GM18858 (cell line): ENCODE results near the gene ARRB1.
"Not testable (repeated sequence)": the region's sequence is repeated elsewhere in the genome, so short reads cannot be mapped to it uniquely, and the experiment has no call there.

Experiments
- ATAC-seq: cut with Tn5 transposase; IDR thresholded peaks from one replicate; pipeline ENCODE4 v1.9.1; 2021; ENCODE audit not compliant: unreplicated experiment

Gene ARRB1

DNA sequence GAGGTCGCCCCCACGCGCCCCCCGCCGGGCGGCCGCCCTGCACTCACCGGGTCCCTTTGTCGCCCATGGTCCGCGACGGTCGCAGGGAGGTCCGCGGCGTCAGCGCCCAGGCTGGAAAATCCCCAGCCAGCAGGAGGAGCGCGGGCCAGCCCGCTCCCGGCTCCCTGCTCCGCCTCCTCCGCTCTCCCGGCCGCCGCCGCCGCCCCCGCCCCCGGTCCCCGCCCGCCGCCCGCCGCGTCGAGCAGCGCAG is at the start of gene ARRB1:
Gene ARRB1 (minus strand): TSS at position 121 of the 250 bp plus-strand sequence. CDS start 54 bp downstream, at position 67.
- ATAC-seq: no peak

DNA sequence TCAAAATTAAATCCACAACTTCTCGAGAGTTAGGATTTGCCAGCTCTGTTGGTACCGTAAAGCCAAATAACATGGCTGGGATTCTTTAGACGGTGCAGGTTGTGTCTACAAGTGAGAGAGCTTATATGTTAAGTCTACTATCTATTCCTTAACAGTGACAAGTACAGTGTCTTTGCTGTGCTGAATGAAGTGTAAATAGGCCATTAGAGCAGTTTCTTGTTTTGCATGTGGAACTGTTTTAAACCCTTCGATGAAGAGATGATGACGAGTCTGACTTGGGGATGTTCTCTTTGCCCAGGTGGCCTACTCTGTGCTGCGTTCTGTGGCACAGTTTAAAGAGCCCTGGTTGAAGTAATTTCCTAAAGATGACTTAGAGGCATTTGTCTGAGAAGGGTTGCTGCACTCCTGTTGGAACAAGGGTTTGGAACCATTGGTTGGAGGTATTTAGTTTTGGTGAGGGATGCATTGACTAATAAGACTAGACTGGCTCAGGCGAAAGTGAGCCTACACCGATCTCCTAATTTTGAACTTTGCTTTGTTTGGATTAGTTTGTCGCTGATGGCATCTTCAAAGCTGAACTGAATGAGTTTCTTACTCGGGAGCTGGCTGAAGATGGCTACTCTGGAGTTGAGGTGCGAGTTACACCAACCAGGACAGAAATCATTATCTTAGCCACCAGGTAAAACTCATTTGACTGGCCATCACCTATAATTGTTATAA is 48.8 kb upstream of the ARRB1 start:
- ATAC-seq: no peak

DNA sequence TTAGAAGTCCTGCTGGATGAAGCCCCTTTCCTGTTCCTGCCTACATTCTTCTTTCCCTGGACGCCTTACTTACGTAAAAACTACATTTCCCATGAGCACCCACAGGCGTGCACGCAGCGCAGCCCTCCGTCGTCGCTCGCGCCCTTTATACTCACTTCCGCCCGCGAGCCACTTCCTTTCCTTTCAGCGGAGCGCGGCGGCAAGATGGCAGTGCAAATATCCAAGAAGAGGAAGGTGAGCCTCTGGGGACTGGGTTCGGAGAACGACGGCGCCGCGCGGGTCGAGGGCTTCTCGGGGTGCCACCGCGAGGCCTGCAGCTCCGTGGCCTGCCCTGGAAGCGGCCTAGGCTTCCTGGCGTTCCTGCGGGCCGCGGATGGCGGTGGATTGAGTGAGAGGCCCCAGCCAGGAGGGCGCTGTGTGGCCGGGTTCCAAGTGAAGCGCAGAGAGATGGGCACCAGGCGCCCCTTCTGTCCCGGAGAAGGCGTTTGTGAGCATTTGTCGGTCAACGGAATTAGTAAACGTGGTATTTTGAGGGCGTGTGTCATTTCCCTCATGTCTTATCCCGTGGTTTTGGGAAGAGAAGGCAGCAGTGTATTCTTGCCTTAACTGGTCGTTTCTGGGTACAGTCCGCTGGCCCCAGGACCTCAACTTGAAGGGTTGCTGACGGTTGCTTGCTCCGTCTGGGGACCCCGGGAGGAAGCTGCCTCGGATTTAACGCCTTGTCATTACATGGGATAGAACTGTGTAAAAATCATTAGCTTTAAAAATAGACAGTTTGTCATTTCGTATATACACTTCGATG is 48.1 kb upstream of the ARRB1 start, which contains the start of gene RPS3:
Gene RPS3 (plus strand): TSS at position 175 of the 802 bp plus-strand sequence. CDS start 30 bp downstream, at position 205.
- ATAC-seq: peak; percentile 85

DNA sequence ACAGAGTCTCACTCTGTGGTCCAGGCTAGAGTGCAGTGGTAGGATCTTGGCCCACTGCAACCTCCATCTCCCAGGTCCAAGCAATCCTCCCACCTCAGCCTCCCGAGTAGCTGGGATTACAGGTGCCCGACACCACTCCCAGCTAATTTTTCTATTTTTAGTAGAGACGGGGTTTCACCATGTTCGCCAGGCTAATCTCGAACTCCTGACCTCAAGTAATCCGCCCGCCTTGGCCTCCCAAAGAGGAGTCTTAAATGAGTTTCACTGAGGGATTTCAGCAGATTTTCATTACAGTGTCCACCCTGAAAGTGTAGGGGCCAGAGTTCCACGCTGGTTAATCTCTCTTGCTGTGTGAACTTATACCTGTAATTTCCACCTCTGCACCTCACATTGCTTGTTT is 47.4 kb upstream of the ARRB1 start:
- peak; percentile 9 for ATAC-seq

DNA sequence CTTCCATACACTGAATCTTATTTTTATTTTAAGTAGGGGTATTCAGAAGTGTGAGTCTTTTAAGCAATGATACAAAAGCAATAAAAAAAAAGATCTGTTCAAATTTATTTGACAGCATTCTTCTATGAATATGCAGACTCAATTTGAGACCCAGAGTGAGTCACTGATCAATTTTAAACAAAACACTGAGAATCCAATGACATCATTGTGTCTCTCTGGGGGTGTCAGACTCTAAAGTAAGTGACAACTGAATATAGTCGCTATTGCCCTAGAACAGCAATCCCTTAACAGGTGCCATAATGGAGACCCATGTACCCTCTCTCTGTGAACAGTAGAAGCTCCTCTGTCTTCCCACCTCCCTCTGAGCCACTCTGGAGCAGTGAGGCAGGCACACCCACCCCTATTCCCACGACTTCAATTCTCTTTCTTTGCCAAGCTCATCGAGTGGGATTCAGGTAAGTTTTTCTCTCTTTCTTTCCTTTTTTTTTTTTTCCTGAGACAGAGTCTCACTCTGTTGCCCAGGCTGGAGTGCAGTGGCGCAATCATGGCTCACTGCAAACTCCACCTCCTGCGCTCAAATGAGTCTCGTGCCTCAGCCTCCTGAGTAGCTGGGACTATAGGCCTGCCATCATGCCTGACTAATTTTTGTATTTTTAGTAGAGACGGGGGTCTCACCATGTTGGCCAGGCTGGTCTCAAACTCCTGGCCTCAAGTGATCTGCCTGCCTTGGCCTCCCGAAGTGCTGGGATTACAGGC is 42.8 kb upstream of the ARRB1 start:
- ATAC-seq: no peak

DNA sequence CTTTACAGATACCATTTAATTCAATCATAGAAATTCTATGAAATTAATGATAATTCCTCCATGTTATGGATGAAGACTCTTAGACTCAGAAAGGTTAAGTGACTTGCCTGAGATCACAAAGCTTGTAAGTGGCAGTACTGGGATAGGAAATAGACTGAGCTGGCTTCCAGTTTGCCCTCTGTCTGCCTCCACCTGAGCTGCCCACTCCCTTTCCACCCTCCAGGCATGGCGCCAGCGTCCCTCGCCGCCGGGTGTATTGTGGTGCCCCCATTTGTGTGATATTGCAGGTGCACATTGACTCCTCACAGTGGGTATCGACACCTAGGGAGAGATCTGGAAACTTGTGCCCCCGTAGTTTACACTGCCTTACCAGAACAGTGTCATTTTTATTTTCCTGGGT is 38.5 kb upstream of the ARRB1 start:
- no peak for ATAC-seq

DNA sequence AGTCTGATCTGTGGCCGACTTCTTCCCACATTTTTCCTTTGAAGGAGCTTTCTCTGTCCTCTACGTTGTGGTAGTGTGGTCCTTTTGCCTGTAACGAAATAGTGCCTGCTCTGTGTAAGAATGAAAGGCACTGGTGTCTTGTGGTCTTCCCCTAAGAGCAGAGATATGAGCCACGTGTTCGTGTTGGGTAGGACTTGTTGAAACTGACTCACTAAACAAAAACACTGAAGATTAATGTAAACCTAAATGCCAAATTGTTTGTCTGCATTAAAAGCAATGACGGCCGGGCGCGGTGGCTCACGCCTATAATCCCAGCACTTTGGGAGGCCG is 37.8 kb upstream of the ARRB1 start:
- no peak for ATAC-seq

DNA sequence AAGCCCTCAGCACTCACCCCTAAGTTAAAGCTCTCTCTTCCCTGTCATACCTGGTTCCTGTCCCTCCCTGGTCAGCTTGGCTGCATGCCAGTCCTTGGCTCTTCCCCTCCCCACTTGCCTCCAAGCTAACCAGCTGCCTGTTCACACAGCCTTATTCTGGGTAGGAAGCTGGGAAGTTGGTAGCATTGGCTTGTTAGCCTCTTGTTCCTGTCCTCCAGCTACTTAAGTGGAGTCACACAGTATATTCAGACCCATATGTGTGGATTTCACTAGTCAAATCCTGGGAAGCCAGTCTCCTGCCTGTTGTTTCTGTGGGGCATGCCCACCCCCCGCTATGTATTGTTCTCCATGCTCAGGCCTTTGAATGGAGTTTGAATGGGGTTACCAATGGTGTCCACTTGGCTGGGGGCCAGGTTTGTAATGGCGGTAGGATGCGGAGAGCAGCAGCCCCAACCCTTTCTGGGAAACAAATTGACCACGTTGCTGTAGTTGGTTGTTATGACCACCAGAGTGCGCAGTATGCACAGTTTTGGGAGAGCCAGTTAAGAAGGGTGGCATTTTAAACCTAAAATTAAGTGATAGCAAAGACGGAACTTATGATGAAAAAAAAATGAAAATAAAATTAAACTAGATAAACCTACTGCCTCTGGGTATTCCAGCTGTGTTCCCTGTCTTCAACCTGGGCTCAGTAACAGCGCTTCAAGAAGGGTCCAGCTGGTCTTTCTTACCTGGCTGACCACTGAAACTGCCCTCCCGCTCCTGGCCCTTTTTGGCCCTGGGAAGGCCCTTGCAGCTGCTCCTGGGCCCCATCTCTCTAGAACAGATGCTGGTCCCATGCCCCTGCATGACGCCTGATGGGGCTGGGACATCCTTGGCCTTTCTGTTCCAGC is 37.2 kb upstream of the ARRB1 start:
- peak; percentile 46 for ATAC-seq

DNA sequence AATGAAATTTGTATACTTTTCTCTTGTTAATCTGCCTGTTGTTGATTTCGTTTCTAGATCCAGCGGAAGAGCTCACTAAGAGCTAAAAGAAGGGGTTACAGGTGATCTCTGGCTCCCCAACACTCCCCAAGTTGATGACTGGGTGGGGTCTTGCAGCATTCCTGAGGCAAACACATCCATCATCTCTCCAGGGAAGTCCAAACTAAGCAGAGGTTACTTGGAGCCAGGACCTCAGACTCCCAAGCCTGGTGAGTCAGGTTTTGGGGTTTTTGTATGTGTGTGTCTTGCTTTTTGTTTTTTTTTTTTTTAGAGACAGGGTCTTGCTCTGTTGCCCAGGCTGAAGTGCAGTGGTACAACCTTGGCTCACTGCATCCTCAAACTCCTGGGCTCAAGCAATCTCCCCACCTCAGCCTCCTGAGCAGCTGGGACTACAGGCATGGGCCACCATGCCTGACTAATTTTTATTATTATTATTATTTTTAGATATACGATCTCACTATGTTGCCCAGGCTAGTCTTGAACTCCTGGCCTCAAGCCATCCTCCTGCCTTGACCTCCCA is 36.4 kb upstream of the ARRB1 start:
- ATAC-seq: no peak

DNA sequence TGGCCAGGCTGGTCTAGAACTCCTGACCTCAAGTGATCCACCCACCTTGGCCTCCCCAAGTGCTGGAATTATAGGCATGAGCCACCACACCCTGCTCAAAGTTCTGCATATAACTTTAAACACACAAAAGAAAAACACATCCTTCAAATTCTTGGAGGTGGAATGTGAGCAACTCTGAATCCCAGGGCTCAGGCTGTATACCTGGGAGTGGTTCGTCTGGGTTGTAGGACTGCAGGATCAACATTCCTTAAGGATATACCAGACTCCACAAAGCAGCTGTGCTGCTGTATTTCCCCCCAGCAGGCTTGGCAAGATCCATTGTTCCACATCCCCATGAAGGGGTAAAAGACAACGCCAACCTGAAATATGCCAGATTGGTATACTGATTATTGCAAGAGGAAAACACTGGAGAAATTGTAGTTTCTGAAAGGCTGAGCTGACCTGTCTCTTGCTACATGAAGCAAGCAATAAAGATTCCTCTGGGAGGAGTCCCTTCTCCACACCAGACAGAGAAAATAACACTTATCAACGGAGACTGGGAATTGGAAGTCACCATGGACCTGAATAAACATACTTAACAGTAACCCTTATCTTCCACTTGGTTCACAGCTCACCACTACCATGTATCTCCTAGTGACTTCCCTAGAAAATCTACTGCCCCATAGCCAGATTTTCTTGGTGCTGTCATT is 35.6 kb upstream of the ARRB1 start:
- ATAC-seq: no peak

DNA sequence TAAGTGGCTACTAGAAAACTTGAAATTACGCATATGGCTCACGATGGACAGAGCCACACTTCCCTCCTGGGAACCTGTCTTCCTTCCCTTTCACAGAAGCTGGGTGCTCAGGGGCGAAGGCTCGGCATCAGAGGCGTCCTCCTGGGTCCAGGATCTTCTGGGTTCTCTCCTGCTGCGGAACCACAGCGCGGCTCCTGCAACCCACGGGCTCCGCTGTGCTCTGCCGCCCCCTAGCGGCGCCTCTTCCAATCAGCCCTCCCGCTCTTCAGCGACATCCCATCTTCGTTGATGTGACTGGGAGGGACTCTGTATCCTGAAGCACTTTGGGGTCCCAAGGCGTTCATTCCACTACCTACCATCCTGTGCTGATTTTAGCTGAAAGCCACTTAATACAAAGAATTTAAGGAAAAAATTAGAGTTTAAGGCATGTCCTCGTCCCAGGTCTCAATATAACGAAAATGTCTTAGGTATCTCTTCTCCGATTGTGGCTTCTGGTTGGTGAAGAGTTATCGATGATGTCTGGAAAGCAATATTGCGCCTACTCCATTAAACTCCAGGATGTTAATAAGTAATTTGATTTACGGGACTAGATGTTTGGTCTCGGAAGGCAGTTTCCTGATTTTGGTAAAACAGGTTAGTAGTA is 33.1 kb upstream of the ARRB1 start:
- no peak for ATAC-seq

DNA sequence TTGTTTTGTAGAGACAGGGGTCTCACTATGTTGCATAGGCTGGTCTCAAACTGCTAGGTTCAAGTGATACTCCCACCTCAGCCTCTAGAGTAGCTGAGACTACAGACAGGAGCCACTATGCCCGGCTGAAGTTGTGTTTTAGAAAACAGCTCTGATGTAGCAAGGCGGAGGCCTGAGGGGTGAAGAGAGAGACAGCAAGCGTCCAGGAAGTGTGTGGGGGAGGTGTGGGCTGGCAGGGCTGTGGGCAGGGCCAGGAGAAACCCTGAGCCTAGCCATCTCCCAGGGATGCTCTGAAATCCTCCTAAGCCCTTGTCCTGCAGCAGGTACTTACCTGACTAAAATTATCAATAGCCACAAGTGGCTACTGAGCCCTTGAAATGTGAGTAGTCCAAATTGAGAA is 31.8 kb upstream of the ARRB1 start:
- no peak for ATAC-seq

DNA sequence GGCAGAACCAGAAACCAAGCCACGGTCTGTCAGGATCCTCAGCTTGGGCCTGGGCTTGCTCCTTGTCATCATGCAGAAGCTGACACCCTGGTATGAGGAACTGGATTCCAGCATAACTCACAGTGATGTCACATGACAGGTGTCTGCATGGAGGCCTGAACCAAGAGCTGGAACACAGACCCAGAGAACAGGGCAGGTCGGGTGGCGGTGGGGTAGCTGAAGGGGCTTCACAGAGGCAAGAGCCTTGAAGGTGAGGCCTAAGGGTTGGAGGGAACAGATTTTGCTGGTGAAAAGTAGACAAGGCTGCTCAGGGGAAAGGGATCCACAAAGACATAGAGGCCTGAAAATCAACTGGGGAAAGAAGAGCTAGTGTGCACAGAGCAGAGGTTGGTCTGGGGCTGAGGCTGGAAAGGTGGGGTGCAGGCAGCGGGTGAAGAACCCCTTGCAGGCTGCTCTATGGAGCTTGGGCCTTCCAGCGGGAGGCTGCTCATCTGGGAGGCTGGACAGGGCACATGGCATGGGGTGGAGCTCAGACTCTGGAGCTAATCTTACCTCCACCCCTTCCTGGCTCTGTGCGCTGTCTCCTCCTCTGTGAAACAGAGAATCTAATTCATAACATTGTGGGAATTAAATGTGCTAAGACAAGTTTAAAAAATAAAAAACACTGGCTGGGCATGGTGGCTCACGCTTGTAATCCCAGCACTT is 29.4 kb upstream of the ARRB1 start:
- ATAC-seq: no peak

DNA sequence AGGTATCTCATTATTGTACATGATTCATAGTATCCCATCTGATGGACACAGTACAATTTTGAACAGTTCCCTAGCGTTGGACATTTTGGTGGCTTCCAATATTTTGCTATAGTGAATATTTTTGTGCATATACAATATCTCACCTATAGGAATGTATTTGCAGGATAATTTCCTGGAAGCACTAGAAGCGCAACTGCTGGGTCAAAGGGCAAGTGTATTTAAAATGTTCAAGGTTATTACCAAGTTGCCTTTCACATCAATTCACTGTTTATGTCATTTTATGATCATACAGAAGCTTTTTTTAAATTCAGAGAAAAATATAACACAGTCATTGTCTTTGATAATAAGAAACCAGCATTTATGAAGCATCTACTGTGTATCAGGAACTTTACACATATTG is 28.8 kb upstream of the ARRB1 start:
- no peak for ATAC-seq

DNA sequence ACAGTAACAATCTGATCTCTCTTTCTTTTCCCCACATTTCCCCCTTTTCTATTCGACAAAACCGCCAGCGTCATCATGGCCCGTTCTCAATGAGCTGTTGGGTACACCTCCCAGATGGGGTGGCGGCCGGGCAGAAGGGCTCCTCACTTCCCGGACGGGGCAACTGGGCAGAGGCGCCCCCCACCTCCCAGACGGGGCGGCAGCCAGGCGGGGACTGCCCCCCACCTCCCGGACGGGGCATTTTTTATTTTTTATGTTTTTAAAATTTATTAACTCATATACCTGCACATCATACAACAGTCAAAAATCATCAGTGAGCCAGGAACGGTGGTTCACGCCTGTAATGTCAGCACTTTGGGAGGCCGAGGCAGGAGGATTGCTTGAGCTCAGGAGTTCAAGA is 27.3 kb upstream of the ARRB1 start:
- not testable (repeated sequence) for ATAC-seq

DNA sequence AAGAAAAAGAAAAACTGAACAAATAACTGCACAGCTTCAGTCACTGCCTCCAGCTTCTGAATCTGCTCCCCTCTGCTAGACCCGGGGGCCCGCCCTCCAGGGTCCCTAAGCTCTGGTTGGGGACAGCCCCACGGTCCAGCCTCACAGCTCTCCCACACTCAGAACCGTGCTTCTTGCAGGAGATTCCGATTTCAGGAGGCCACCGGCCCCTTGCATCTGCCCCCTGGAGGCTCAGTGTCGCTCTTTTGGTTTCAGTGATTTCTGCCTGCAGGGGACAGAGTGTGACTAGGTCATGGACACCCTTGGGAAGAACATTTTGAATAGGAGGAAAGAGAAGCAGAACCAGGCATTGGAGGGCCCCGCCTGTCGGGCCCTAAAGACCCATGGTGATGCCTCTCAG is 24.7 kb upstream of the ARRB1 start:
- no peak for ATAC-seq

DNA sequence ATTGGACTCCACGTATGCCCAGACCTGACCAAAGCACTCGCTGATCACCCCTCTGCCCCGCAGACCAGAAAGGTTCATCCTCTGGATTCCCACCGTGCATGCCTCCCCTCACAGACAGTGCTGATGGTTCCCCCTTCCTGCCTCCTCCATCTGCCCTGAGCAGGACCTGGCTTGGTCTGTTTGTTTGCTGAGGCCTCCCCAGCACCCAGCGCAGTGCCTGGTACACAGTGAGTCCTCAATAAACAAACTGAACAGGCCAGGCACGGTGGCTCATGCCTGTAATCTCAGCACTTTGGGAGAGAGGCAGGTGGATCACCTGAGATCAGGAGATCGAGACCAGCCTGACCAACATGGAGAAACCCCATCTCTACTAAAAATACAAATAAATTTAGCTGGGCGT is 24.2 kb upstream of the ARRB1 start:
- ATAC-seq: no peak

DNA sequence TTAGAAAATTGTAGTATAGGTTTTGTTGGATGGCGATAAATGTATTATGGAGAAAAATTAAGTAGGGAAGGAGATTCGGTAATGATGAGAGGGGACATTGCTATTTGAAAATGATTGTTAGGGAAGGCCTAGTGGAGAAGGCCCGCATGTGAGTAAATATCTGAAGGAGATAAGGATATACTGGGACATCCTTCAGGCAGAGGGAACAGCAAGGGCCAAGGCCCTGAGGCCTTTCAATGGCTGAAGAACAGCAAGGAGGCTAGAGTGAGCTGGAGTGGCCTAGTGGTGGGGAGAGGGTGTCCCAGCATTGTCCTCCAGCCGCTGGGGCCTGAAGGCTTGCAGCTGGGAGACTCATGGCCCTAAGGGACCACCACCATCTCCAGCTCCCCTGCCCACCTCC is 23.2 kb upstream of the ARRB1 start:
- no peak for ATAC-seq

DNA sequence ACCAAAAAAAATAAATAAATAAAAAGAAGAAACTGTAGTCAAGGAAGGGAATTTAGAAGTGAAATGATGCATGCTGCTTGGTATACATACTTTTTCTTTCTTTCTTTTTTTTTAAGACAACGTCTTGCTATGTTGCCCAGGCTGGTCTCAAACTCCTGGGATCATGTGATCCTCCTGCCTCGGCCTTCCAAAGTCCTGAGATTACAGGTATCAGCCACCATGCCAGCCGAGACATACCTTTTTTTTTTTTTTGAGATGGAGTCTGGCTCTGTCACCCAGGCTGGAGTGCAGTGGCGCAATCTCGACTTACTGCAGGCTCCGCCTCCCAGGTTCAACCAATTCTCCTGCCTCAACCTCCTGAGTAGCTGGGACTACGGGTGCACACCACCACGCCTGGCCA is 21.7 kb upstream of the ARRB1 start:
- no peak for ATAC-seq
